ENCODE data around the gene SPEN. TPM values are rescaled to one million over a fixed set of nuclear protein-coding genes. Genes with fewer than 3 reads are reported as not detected.

The SPEN gene
- total and polyA plus RNA-seq, 9 of the 15 experiments (the other 6 are each of a cell fraction or from before 2014, with no cell fraction given), result 5.7 to 87.5 (median 27.2) TPM

DNA sequence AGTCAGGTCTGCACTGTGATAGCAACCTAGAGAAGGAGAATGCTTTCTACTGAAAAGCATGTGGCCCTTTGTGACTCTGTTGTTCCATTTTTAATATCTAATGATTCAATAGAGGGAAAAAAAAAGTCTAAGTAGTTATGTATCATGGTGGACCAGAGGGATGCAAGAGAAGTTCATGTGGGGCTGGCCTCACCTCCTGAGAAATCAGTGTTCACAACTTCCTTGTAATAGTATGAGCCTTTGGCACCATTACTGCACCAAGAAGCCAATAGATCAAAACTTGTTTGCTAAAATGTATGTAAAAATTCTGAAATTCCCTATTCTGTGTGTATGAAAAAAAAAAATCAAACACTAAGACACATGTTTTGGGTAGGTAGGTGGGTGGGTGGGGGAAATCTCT lies 123.4 kb downstream of the SPEN start:
- H3K27ac ChIP-seq (ENCODE audit: extremely low read depth, low read depth, low read length), result no peak overlapping the region

More for the DNA sequence above, 123.4 kb downstream of the SPEN start:
- H3K9me3 ChIP-seq (replicated peaks; ENCODE audit: control insufficient read depth, insufficient read depth, low read depth, low read length), result no peaks in the 10 kb centered on the region
- peaks cover 7 to 11% of the 10 kb centered on the region in 2 experiments; a peak in 3 of 5 replicates for H3K4me1 ChIP-seq (replicated peaks in 1 of 2; ENCODE audit: control insufficient read depth in 2 of 2, insufficient read depth in 2 of 2, low read length in 2 of 2)
- H3K9me1 ChIP-seq (ENCODE audit: control insufficient read depth, insufficient read depth, low read length), result no peaks in the 10 kb centered on the region
- DNase-seq (ENCODE audit: extremely low read depth in 1 of 4, low spot score in 3 of 4) (no peak), FAIRE-seq (no peak), ATAC-seq (no peak)
- no peaks in the 10 kb centered on the region for H3K27me3 ChIP-seq (ENCODE audit: control insufficient read depth in 2 of 2, insufficient read depth in 2 of 2, low read length in 2 of 2)
- intact Hi-C loops (cut with micrococcal nuclease), result no loop called here
- BruUV-seq (replicated peaks), result no TSS peak
- H3K9ac ChIP-seq (ENCODE audit: insufficient read depth in 1 of 2, low read depth in 2 of 2, low read length in 2 of 2), result no peak overlapping the region
- H3K4me2 ChIP-seq (ENCODE audit: insufficient read depth, low read length), result no peak overlapping the region
- CTCF ChIA-PET (ENCODE audit: low intra/inter-chr PET ratio), result no interaction called here
- H2AFZ ChIP-seq (ENCODE audit: low read depth, low read length), result no peak overlapping the region
- peaks cover 52% of the 10 kb centered on the region for H3K79me2 ChIP-seq (ENCODE audit: control insufficient read depth, insufficient read depth, low read length)
- in situ Hi-C loops (cut with MboI), result no loop called here
- peaks cover 59% of the 10 kb centered on the region for H3K36me3 ChIP-seq (ENCODE audit: control insufficient read depth, insufficient read depth, low read length)
- TF ChIP-seq ZKSCAN8 (CRISPR knock-in tag; IDR thresholded peaks at IDR 0.05) (no peak), ZNF384 (IDR thresholded peaks at IDR 0.05; ENCODE audit: low read depth, low read length) (no peak), ZFX (CRISPR knock-in tag; IDR thresholded peaks at IDR 0.05) (no peak), RAD51 (IDR thresholded peaks at IDR 0.05; ENCODE audit: borderline replicate concordance, low read depth) (no peak), ETV1 (tag; conservative IDR thresholded peaks at IDR 0.05; ENCODE audit: low read depth) (no peak), MEF2D (tag; conservative IDR thresholded peaks at IDR 0.05; ENCODE audit: low read depth) (no peak), TSC22D4 (tag; IDR thresholded peaks at IDR 0.05) (no peak), MCM3 (IDR thresholded peaks at IDR 0.05) (no peak), U2AF1 (optimal IDR thresholded peaks at IDR 0.05; ENCODE audit: low read depth, low read length) (no peak), SMARCA5 (IDR thresholded peaks at IDR 0.05) (no peak), SMAD2 (IDR thresholded peaks at IDR 0.05; ENCODE audit: low read depth, low read length) (no peak), BCOR (IDR thresholded peaks at IDR 0.05) (no peak), FOXK2 (conservative IDR thresholded peaks at IDR 0.05 in 1 of 2, IDR thresholded peaks at IDR 0.05 in 1 of 2; ENCODE audit: low read depth in 2 of 2) (no peak), FOXP1 (CRISPR knock-in tag; IDR thresholded peaks at IDR 0.05) (no peak)
- TF ChIP-seq, protein P1, sequence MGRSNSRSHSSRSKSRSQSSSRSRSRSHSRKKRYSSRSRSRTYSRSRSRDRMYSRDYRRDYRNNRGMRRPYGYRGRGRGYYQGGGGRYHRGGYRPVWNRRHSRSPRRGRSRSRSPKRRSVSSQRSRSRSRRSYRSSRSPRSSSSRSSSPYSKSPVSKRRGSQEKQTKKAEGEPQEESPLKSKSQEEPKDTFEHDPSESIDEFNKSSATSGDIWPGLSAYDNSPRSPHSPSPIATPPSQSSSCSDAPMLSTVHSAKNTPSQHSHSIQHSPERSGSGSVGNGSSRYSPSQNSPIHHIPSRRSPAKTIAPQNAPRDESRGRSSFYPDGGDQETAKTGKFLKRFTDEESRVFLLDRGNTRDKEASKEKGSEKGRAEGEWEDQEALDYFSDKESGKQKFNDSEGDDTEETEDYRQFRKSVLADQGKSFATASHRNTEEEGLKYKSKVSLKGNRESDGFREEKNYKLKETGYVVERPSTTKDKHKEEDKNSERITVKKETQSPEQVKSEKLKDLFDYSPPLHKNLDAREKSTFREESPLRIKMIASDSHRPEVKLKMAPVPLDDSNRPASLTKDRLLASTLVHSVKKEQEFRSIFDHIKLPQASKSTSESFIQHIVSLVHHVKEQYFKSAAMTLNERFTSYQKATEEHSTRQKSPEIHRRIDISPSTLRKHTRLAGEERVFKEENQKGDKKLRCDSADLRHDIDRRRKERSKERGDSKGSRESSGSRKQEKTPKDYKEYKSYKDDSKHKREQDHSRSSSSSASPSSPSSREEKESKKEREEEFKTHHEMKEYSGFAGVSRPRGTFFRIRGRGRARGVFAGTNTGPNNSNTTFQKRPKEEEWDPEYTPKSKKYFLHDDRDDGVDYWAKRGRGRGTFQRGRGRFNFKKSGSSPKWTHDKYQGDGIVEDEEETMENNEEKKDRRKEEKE (IDR thresholded peaks at IDR 0.05; ENCODE audit: borderline replicate concordance in 1 of 2, control insufficient read depth in 1 of 2, low read depth in 2 of 2, low read length in 1 of 2), result no peak
- H4K20me1 ChIP-seq (replicated peaks; ENCODE audit: control insufficient read depth, insufficient read depth, low read length), result no peaks in the 10 kb centered on the region
- POLR2A ChIA-PET, result no interaction called here
- no peak overlapping the region for H3K4me3 ChIP-seq

Measured in K562 (cell line).